Kidney (tissue), 14 donors: ENCODE data around the gene LDLRAD4. TPM values are rescaled to one million over a fixed set of nuclear protein-coding genes. Genes with fewer than 3 reads are reported as not detected.

Experiments
- DNase-seq, 5 donors: peaks; one replicate each; pipeline ENCODE4 v3.0.0-alpha.2; 2013 to 2020
- FAIRE-seq: peaks from 2 replicates; lab custom pipeline; 2012; peaks lifted over from hg19 to GRCh38; lab: Jason Lieb, UNC
- H3K27ac ChIP-seq, 2 donors: one replicate each; pipeline ENCODE4 v1.7.0; 2013; ENCODE audit warnings: low read depth in 2 of 2, low read length in 2 of 2, inconsistent platforms in 1 of 2
- H3K27me3 ChIP-seq: one replicate; pipeline ENCODE4 v1.7.1; 2013; ENCODE audit warnings: low read length, inconsistent platforms; ENCODE audit not compliant: control insufficient read depth, insufficient read depth
- H3K36me3 ChIP-seq, 3 donors: one replicate each; pipeline versions ENCODE4 v1.7.0 to v1.7.1; 2013; ENCODE audit warnings: low read length in 3 of 3, control low read depth in 1 of 3, inconsistent platforms in 1 of 3; ENCODE audit not compliant: insufficient read depth in 3 of 3, control insufficient read depth in 2 of 3
- H3K4me1 ChIP-seq, 3 donors: one replicate each; pipeline versions ENCODE4 v1.7.0 to v1.7.1; 2013; ENCODE audit warnings: low read length in 3 of 3, inconsistent platforms in 1 of 3, low read depth in 1 of 3; ENCODE audit not compliant: control insufficient read depth in 2 of 3, insufficient read depth in 2 of 3
- H3K4me3 ChIP-seq, 3 donors: one replicate each; pipeline versions ENCODE4 v1.7.0 to v1.8.1; 2013; ENCODE audit warnings: low read length in 3 of 3, control low read depth in 1 of 3, inconsistent platforms in 1 of 3
- H3K9ac ChIP-seq, 3 donors: one replicate each; pipeline versions ENCODE4 v1.7.0 to v1.7.1; 2013; ENCODE audit warnings: low read length in 3 of 3, control low read depth in 1 of 3, inconsistent platforms in 1 of 3
- H3K9me3 ChIP-seq, 3 donors: one replicate each; pipeline versions ENCODE4 v1.7.0 to v1.7.1; 2013; ENCODE audit warnings: low read length in 3 of 3, control low read depth in 1 of 3, inconsistent platforms in 1 of 3; ENCODE audit not compliant: control insufficient read depth in 2 of 3, insufficient read depth in 1 of 3
- intact Hi-C: fragments of 100-400 bp; cut with DNase I; formaldehyde crosslinking; loops from one replicate; pipeline ENCODE4 v1.11.1; 2022
- polyA plus RNA-seq: library from polyadenylated mRNA; stranded (reverse); fragments of 350-450 nt; fragmentation: Illumina TruSeq; extraction: RNeasy Lipid Tissue Mini Kit (QIAGEN cat#74804); gene quantifications from one replicate; pipeline ENCODE4 v1.2.3, GENCODE V29; 2014; ENCODE audit warnings: low read depth, low replicate concordance; ENCODE audit not compliant: insufficient read depth
- total RNA-seq: library from RNA; stranded (reverse); fragmentation: NEBNext Ultra II Directional; extraction: Animal tissue kit (Norgen Biotek cat#: 25700); gene quantifications from one replicate; pipeline ENCODE4 v1.2.1, GENCODE V29; 2021
- TF ChIP-seq, protein P1 (sequence below): IDR thresholded peaks from 3 replicates; pipeline ENCODE4 v1.5.1; 2012; ENCODE audit warnings: mild to moderate bottlenecking, moderate library complexity, borderline replicate concordance; ENCODE audit not compliant: insufficient read depth; ENCODE audit errors: extremely low read depth
- donor health status: control.
- donor health status: control.
- donor health status: control.
- donor health status: control.
- donor health status: control.
- donor health status: DM: yes; HTN: yes; CAD: no.
- donor health status: Normal renal cell carcinoma (clear cell type).

The LDLRAD4 gene
- total and polyA plus RNA-seq, 2 donors from 2014 or later = 2.3 to 42.3 TPM

DNA sequence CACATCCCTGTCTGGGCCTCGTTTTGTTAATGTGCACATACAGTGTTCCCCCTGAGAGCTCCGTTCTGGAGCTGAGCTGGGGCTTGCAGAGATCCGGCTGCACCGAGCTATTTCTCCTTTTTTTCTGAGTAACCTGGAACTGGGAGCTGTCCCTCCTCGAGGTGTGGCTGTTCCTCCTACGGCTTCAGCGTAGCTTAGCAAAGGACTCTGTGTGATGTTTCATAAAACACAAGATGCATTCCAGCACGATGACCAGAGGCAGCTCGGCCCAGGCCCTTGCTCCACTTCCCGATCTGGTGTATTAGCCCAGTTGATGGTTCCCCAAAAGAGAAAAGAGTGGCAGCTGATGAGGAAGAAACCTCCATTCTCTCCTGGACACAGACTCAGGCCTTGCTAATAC lies 404.8 kb downstream of the LDLRAD4 start:
- no peak for DNase-seq
- FAIRE-seq = no peak
- H3K9ac ChIP-seq = no peak overlapping the region
- no peaks in the 10 kb centered on the region for H3K4me1 ChIP-seq
- no peaks in the 10 kb centered on the region for H3K36me3 ChIP-seq
- H3K27ac ChIP-seq = no peak overlapping the region
- intact Hi-C loops = no loop called here
- TF ChIP-seq, protein P1, sequence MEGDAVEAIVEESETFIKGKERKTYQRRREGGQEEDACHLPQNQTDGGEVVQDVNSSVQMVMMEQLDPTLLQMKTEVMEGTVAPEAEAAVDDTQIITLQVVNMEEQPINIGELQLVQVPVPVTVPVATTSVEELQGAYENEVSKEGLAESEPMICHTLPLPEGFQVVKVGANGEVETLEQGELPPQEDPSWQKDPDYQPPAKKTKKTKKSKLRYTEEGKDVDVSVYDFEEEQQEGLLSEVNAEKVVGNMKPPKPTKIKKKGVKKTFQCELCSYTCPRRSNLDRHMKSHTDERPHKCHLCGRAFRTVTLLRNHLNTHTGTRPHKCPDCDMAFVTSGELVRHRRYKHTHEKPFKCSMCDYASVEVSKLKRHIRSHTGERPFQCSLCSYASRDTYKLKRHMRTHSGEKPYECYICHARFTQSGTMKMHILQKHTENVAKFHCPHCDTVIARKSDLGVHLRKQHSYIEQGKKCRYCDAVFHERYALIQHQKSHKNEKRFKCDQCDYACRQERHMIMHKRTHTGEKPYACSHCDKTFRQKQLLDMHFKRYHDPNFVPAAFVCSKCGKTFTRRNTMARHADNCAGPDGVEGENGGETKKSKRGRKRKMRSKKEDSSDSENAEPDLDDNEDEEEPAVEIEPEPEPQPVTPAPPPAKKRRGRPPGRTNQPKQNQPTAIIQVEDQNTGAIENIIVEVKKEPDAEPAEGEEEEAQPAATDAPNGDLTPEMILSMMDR = no peak
- H3K27me3 ChIP-seq = no peaks in the 10 kb centered on the region
- no peak overlapping the region for H3K4me3 ChIP-seq
- H3K9me3 ChIP-seq = no peaks in the 10 kb centered on the region

DNA sequence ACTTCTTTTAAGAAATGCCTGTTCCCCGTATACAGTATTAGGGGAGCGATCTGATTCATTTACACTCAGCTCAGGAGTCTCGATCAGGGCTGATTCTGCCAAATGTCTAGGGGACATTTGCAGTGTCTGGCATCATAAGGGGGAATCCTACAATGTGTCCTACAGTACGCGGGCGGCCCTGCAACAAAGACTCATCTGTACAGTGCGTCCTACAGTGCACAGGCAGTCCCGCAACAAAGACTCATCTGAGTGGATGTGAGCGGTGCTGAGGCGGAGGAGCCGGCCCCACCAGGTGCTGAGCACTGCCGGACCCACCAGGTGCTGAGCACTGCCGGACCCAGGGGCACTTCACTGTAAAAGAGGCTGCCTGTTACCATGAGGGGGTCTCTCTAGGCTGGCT lies 405.3 kb downstream of the LDLRAD4 start:
- Histone ChIP-seq H3K27ac (no peak overlapping the region), H3K36me3 (no peaks in the 10 kb centered on the region), H3K9me3 (no peaks in the 10 kb centered on the region), H3K4me3 (no peak overlapping the region), H3K27me3 (no peaks in the 10 kb centered on the region), H3K4me1 (no peaks in the 10 kb centered on the region), H3K9ac (no peak overlapping the region)
- TF ChIP-seq, protein P1 = no peak
- no peak for DNase-seq
- intact Hi-C loops = no loop called here
- no peak for FAIRE-seq

DNA sequence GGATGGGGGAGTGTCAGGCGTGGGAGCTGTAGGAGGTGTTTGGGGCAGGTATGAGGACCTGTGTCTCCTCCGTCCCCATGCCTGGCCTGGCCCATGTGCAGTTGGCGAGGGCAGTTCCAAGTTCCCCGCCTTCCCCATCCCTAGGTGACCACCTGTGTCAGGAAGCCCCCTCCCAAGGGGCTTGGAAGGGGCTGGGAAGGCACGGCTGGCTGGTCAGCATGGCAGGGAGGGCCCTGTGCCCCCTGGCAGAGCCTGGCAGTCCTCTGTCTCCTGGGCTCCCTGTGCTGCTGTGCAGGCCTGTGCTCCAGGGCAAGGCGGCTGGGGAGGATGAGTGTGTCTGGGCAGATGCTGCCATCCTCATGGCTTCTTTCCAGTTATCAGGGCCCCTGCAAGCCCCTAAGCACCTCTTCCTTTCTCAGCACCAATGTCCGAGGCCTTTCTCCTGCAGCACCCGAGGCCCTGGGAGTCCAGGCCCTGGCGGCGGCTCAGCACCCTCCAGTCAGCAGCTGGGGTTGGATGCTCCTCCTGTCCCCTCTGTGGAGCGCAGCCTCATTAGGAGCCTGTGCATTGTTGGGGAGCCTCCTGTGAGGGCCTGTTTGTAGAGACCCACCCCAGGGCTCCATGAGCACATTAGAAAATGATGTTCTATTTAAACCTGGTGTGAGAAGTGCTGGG lies 406.1 kb downstream of the LDLRAD4 start:
- no peaks in the 10 kb centered on the region for H3K27me3 ChIP-seq
- intact Hi-C loops = no loop called here
- TF ChIP-seq, protein P1 = no peak
- FAIRE-seq (no peak), DNase-seq (no peak)
- H3K36me3 ChIP-seq = no peaks in the 10 kb centered on the region
- no peaks in the 10 kb centered on the region for H3K4me1 ChIP-seq
- no peak overlapping the region for H3K4me3 ChIP-seq
- no peaks in the 10 kb centered on the region for H3K9me3 ChIP-seq
- no peak overlapping the region for H3K27ac ChIP-seq
- H3K9ac ChIP-seq = no peak overlapping the region

DNA sequence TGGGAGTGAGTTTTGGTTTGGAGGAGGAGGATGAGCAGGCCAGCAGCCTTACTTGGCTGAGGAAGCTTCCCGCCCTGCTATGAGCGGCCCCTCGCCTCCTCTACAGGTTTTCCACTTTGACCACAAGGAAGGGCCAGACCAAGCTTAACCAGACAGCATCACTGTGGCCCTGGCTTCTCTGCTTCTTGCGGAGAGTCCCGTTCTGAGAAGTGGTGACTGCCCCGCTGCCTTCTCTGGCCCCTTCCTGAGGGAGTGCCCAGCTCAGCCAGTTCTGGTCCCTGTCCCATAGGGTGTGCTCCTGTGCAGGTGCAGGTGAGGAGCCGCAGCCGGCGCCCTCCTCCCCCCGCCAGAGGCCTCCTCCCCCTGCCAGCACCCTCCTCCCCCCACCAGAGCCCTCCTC lies 406.8 kb downstream of the LDLRAD4 start:
- Histone ChIP-seq H3K4me1 (no peaks in the 10 kb centered on the region), H3K27me3 (no peaks in the 10 kb centered on the region), H3K36me3 (no peaks in the 10 kb centered on the region), H3K9me3 (no peaks in the 10 kb centered on the region), H3K27ac (no peak overlapping the region), H3K4me3 (no peak overlapping the region), H3K9ac (no peak overlapping the region)
- TF ChIP-seq, protein P1 = no peak
- FAIRE-seq (no peak), DNase-seq (no peak)
- intact Hi-C loops = no loop called here
